Measurements from ENCODE around the gene SRRM5.
"Not testable (repeated sequence)": the region's sequence is repeated elsewhere in the genome, so short reads cannot be mapped to it uniquely, and the experiment has no call there.

Gene SRRM5

GRCh38 chr19:43592800-43593350 lies 19.0 kb upstream of the SRRM5 start:
- DNase-seq (ENCODE audit: low read depth), result no peak

- no peak for DNase-seq (ENCODE audit: low read depth)
These were observed 17.7 kb upstream of the SRRM5 start for GRCh38 chr19:43594081-43594697.

GRCh38 chr19:43594710-43595604 lies 16.9 kb upstream of the SRRM5 start:
- DNase-seq (ENCODE audit: low read depth), result peak; percentile 42

- no peak for DNase-seq (ENCODE audit: low read depth)
These were observed 16.3 kb upstream of the SRRM5 start for GRCh38 chr19:43595605-43595998.

- DNase-seq (ENCODE audit: low read depth), result peak; percentile 100
These were observed 15.7 kb upstream of the SRRM5 start, which contains the start of the genes IRGQ and ZNF576 for GRCh38 chr19:43595999-43596841. Gene IRGQ, minus strand, starts transcription at chr19:43596134. Its CDS starts 796 bp downstream, at chr19:43595338. Gene ZNF576, plus strand, starts transcription at chr19:43596595. Its CDS starts 514 bp downstream, at chr19:43597109.

GRCh38 chr19:43596842-43597461 lies 14.9 kb upstream of the SRRM5 start:
- no peak for DNase-seq (ENCODE audit: low read depth)

- DNase-seq (ENCODE audit: low read depth), result no peak
These were observed 14.0 kb upstream of the SRRM5 start for GRCh38 chr19:43597876-43598275.

- no peak for DNase-seq (ENCODE audit: low read depth)
These were observed 13.2 kb upstream of the SRRM5 start for GRCh38 chr19:43598445-43599240.

- DNase-seq (ENCODE audit: low read depth), result no peak
These were observed 12.1 kb upstream of the SRRM5 start for GRCh38 chr19:43599635-43600295.

GRCh38 chr19:43600326-43600725 lies 11.6 kb upstream of the SRRM5 start:
- DNase-seq (ENCODE audit: low read depth), result not testable (repeated sequence)

GRCh38 chr19:43605875-43606568 lies 5.9 kb upstream of the SRRM5 start:
- no peak for DNase-seq (ENCODE audit: low read depth)

- no peak for DNase-seq (ENCODE audit: low read depth)
These were observed 5.2 kb upstream of the SRRM5 start for GRCh38 chr19:43606569-43607229.

GRCh38 chr19:43607238-43608205 lies 4.4 kb upstream of the SRRM5 start:
- DNase-seq (ENCODE audit: low read depth), result no peak

- no peak for DNase-seq (ENCODE audit: low read depth)
These were observed 2.0 kb upstream of the SRRM5 start for GRCh38 chr19:43609872-43610271.

GRCh38 chr19:43610493-43610892 lies 1.4 kb upstream of the SRRM5 start:
- DNase-seq (ENCODE audit: low read depth), result no peak

GRCh38 chr19:43612374-43612773 lies 486 bp downstream of the SRRM5 start:
- DNase-seq (ENCODE audit: low read depth), result no peak

- no peak for DNase-seq (ENCODE audit: low read depth)
These were observed 4.4 kb downstream of the SRRM5 start for GRCh38 chr19:43616306-43616705.

- DNase-seq (ENCODE audit: low read depth), result no peak
These were observed 5.1 kb downstream of the SRRM5 start for GRCh38 chr19:43616954-43617353.

All from stimulated activated CD8-positive, alpha-beta memory T cell treated with anti-CD3 and anti-CD28 coated beads, Interleukin-15, amount 100 ng/mL, for 24 hours (primary cell).